HepG2 (cell line): ENCODE measurements around the gene SERPINF2. TPM values are rescaled to one million over a fixed set of nuclear protein-coding genes. Genes with fewer than 3 reads are reported as not detected.
A peak's percentile ranks its signal among the peaks of the same experiment; 100 is the strongest.

ENCODE experiments used
- HMG20A ChIP-seq: IDR thresholded peaks from 2 replicates; pipeline ENCODE4 v1.6.1; 2016; ENCODE audit warnings: borderline replicate concordance
- MEIS1 ChIP-seq: sonication (generic); formaldehyde crosslinking; IDR thresholded peaks from 2 replicates; pipeline ENCODE4 v1.9.0; 2021; ENCODE audit warnings: mild to moderate bottlenecking, missing genetic modification reagents, moderate library complexity, borderline replicate concordance
- POGZ ChIP-seq: sonication (generic); formaldehyde crosslinking; IDR thresholded peaks from 2 replicates; pipeline ENCODE4 v1.4.0; 2020; ENCODE audit warnings: mild to moderate bottlenecking, missing genetic modification reagents
- SALL1 ChIP-seq: sonication (generic); formaldehyde crosslinking; IDR thresholded peaks from 2 replicates; pipeline ENCODE4 v1.8.0; 2022; ENCODE audit warnings: mild to moderate bottlenecking, missing genetic modification reagents
- ZNF354B ChIP-seq: sonication (generic); formaldehyde crosslinking; IDR thresholded peaks from 2 replicates; pipeline ENCODE4 v1.8.0; 2022; ENCODE audit warnings: mild to moderate bottlenecking, missing genetic modification reagents
- ZNF644 ChIP-seq: IDR thresholded peaks from 2 replicates; pipeline ENCODE4 v1.6.1; 2016; ENCODE audit warnings: low read depth
- ZNF660 ChIP-seq: sonication (generic); formaldehyde crosslinking; IDR thresholded peaks from 2 replicates; pipeline ENCODE4 v1.5.1; 2020; ENCODE audit warnings: mild to moderate bottlenecking, low read depth, missing genetic modification reagents, borderline replicate concordance
- polyA plus RNA-seq, 8 experiments: library from polyadenylated mRNA; depleted of rRNA in 3 of 8; stranded (reverse) in 7 of 8; unstranded in 1 of 8; fragments of >200 nt; fragmentation: Illumina TruSeq in 4 of 8; extraction: Trizol in 4 of 8; gene quantifications; 2 replicates each; pipeline versions ENCODE4 v1.2.1 to v1.2.3, GENCODE V29; 2011 to 2016; ENCODE audit warnings: low read depth in 4 of 8, missing spikeins in 1 of 8, mixed read lengths in 1 of 8; ENCODE audit not compliant: insufficient read depth in 1 of 8
- total RNA-seq, 5 experiments: library from RNA; depleted of rRNA; stranded (reverse); fragments of >200 nt; fragmentation: Illumina TruSeq; extraction: Trizol; gene quantifications; 2 replicates each; pipeline ENCODE4 v1.2.3, GENCODE V29; 2016; ENCODE audit warnings: low read depth in 1 of 5
- TF ChIP-seq, protein P1 (sequence below): sonication (generic); formaldehyde crosslinking; IDR thresholded peaks from 2 replicates; pipeline ENCODE4 v1.4.0; 2020; ENCODE audit warnings: missing genetic modification reagents
- TF ChIP-seq, protein P2 (sequence below): IDR thresholded peaks from 2 replicates; pipeline ENCODE4 v1.6.1; 2016; ENCODE audit warnings: mild to moderate bottlenecking, missing biosample characterization, missing genetic modification reagents
- TF ChIP-seq, protein P3 (sequence below), 2 experiments: sonication (generic) in 1 of 2; formaldehyde crosslinking in 1 of 2; IDR thresholded peaks; 2 replicates each; pipeline versions ENCODE4 v1.5.1 to v1.6.1; 2011 to 2020; ENCODE audit warnings: borderline replicate concordance in 1 of 2, low read depth in 1 of 2, low read length in 1 of 2, mild to moderate bottlenecking in 1 of 2, missing genetic modification reagents in 1 of 2, moderate library complexity in 1 of 2
- TF ChIP-seq, protein P4 (sequence below): sonication (generic); formaldehyde crosslinking; IDR thresholded peaks from 2 replicates; pipeline ENCODE4 v1.4.0; 2020; ENCODE audit warnings: mild to moderate bottlenecking, missing genetic modification reagents, borderline replicate concordance
- TF ChIP-seq, protein P5 (sequence below), 2 experiments: fragments of 450-650 bp in 1 of 2; sonication (generic) in 1 of 2; formaldehyde crosslinking; IDR thresholded peaks; 2 replicates each; pipeline versions ENCODE4 v1.5.0 to v1.8.0; 2020 to 2022; ENCODE audit warnings: mild to moderate bottlenecking in 1 of 2, missing genetic modification reagents in 1 of 2

Gene SERPINF2
- total and polyA plus RNA-seq, 2 of the 13 experiments (the other 11 are each of a cell fraction or from before 2014, with no cell fraction given) = 309 to 548 TPM

DNA sequence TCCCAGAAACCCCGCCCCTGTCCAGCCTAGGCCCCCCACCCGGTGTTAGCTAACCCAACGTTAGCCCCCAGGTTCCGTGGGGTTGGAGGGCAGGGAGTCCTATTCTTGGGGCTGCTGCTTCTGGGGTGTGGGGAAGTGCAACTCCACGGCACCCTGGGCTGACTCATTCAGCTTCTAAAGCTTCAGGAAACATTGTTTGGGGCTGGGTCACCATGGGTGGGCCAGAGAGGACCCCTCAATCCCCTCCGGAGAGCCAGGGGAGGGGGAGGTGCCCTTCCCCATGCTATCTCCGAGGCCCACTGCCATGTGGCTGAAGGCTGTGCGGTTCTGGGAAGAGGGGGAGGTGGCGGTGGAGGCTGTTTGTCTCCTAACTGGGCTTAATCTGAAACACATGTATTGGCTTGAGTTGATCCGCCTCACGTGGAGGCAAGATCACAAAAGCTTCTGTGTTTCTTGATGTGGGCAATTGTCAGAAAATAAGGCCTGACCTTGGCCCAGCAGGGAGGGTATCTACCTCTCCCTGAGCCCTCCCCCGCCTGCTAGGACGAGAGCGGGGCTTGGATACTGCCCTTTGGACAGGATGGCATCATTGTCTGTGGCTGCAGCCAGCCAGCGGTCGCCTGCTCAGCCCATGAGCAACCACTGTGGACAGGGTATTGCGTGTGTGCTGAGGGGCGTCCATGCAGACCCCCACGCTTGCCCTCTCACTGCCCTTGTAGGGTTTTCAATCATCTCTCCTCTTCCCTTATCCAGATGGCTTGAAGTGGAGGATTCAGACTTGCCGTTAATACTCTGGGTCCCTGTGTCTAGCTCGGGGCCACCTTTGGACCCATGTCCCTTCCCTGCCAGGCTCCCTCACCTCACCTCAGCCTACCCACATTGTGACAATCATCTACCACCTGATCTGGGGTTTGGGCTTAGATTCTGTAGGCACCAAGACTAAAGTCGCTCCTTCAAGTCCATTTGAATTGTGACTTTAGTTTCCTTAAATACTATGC, 20.5 kb downstream of the SERPINF2 start (continued):
- TF ChIP-seq, protein P1, sequence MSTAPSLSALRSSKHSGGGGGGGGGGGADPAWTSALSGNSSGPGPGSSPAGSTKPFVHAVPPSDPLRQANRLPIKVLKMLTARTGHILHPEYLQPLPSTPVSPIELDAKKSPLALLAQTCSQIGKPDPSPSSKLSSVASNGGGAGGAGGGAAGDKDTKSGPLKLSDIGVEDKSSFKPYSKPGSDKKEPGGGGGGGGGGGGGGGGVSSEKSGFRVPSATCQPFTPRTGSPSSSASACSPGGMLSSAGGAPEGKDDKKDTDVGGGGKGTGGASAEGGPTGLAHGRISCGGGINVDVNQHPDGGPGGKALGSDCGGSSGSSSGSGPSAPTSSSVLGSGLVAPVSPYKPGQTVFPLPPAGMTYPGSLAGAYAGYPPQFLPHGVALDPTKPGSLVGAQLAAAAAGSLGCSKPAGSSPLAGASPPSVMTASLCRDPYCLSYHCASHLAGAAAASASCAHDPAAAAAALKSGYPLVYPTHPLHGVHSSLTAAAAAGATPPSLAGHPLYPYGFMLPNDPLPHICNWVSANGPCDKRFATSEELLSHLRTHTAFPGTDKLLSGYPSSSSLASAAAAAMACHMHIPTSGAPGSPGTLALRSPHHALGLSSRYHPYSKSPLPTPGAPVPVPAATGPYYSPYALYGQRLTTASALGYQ = peak; percentile 79
- TF ChIP-seq ZNF660 (CRISPR knock-in tag) (no peak), SALL1 (peak; percentile 83), HMG20A (CRISPR knock-in tag) (peak; percentile 63; the same call in 1 of the 2 replicates), MEIS1 (CRISPR knock-in tag) (peak; percentile 22; the same call in 1 of the 2 replicates), POGZ (CRISPR knock-in tag) (peak; percentile 47), ZNF354B (CRISPR knock-in tag) (0 out of 2 replicates have a peak, but pooled peaks have one; percentile 6), ZNF644 (CRISPR knock-in tag) (peak; percentile 65; the same call in 1 of the 2 replicates)
- TF ChIP-seq, protein P2, sequence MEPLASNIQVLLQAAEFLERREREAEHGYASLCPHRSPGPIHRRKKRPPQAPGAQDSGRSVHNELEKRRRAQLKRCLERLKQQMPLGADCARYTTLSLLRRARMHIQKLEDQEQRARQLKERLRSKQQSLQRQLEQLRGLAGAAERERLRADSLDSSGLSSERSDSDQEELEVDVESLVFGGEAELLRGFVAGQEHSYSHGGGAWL (CRISPR knock-in tag) = peak; percentile 50; the same call in 1 of the 2 replicates
- TF ChIP-seq, protein P3, sequence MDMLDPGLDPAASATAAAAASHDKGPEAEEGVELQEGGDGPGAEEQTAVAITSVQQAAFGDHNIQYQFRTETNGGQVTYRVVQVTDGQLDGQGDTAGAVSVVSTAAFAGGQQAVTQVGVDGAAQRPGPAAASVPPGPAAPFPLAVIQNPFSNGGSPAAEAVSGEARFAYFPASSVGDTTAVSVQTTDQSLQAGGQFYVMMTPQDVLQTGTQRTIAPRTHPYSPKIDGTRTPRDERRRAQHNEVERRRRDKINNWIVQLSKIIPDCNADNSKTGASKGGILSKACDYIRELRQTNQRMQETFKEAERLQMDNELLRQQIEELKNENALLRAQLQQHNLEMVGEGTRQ (IDR thresholded peaks at IDR 0.05; ENCODE audit: low read depth, low read length) = peak; percentile 70
- TF ChIP-seq, protein P3 (CRISPR knock-in tag; IDR thresholded peaks at IDR 0.05; ENCODE audit: borderline replicate concordance) = 0 out of 2 replicates have a peak, but pooled peaks have one; percentile 40
- TF ChIP-seq, protein P4, sequence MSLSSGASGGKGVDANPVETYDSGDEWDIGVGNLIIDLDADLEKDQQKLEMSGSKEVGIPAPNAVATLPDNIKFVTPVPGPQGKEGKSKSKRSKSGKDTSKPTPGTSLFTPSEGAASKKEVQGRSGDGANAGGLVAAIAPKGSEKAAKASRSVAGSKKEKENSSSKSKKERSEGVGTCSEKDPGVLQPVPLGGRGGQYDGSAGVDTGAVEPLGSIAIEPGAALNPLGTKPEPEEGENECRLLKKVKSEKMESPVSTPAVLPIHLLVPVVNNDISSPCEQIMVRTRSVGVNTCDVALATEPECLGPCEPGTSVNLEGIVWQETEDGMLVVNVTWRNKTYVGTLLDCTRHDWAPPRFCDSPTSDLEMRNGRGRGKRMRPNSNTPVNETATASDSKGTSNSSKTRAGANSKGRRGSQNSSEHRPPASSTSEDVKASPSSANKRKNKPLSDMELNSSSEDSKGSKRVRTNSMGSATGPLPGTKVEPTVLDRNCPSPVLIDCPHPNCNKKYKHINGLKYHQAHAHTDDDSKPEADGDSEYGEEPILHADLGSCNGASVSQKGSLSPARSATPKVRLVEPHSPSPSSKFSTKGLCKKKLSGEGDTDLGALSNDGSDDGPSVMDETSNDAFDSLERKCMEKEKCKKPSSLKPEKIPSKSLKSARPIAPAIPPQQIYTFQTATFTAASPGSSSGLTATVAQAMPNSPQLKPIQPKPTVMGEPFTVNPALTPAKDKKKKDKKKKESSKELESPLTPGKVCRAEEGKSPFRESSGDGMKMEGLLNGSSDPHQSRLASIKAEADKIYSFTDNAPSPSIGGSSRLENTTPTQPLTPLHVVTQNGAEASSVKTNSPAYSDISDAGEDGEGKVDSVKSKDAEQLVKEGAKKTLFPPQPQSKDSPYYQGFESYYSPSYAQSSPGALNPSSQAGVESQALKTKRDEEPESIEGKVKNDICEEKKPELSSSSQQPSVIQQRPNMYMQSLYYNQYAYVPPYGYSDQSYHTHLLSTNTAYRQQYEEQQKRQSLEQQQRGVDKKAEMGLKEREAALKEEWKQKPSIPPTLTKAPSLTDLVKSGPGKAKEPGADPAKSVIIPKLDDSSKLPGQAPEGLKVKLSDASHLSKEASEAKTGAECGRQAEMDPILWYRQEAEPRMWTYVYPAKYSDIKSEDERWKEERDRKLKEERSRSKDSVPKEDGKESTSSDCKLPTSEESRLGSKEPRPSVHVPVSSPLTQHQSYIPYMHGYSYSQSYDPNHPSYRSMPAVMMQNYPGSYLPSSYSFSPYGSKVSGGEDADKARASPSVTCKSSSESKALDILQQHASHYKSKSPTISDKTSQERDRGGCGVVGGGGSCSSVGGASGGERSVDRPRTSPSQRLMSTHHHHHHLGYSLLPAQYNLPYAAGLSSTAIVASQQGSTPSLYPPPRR (CRISPR knock-in tag) = peak; percentile 83; the same call in 1 of the 2 replicates
- TF ChIP-seq, protein P5, sequence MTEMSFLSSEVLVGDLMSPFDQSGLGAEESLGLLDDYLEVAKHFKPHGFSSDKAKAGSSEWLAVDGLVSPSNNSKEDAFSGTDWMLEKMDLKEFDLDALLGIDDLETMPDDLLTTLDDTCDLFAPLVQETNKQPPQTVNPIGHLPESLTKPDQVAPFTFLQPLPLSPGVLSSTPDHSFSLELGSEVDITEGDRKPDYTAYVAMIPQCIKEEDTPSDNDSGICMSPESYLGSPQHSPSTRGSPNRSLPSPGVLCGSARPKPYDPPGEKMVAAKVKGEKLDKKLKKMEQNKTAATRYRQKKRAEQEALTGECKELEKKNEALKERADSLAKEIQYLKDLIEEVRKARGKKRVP (CRISPR knock-in tag; IDR thresholded peaks at IDR 0.05) = peak in 1 of 2 experiments; percentile 85; a peak in 2 of 4 replicates
